ENCODE results near the gene NDUFAF5.

The NDUFAF5 gene

GRCh38 chr20:13858871-13859270 lies 74.0 kb downstream of the NDUFAF5 start:
- DNase-seq, result no peak
- Mint-ChIP-seq H3K4me1 (ENCODE audit: low read depth) (no peaks in the 10 kb centered on the region), H3K9me3 (no peaks in the 10 kb centered on the region), H3K27me3 (peaks cover 6% of the 10 kb centered on the region), H3K36me3 (ENCODE audit: low read depth) (no peaks in the 10 kb centered on the region), H3K27ac (no peak overlapping the region), H3K4me3 (no peak overlapping the region)

GRCh38 chr20:13862245-13862644 lies 77.4 kb downstream of the NDUFAF5 start:
- Mint-ChIP-seq H3K4me1 (ENCODE audit: low read depth) (no peaks in the 10 kb centered on the region), H3K4me3 (no peak overlapping the region), H3K27me3 (no peaks in the 10 kb centered on the region), H3K27ac (no peak overlapping the region), H3K36me3 (ENCODE audit: low read depth) (no peaks in the 10 kb centered on the region), H3K9me3 (no peaks in the 10 kb centered on the region)
- no peak for DNase-seq

- H3K4me3 Mint-ChIP-seq, result no peak overlapping the region
- no peak overlapping the region for H3K27ac Mint-ChIP-seq
- H3K27me3 Mint-ChIP-seq, result no peaks in the 10 kb centered on the region
- H3K9me3 Mint-ChIP-seq, result no peaks in the 10 kb centered on the region
- no peaks in the 10 kb centered on the region for H3K4me1 Mint-ChIP-seq (ENCODE audit: low read depth)
- DNase-seq, result no peak
- H3K36me3 Mint-ChIP-seq (ENCODE audit: low read depth), result no peaks in the 10 kb centered on the region
Observed at GRCh38 chr20:13863244-13863643, 78.4 kb downstream of the NDUFAF5 start.

GRCh38 chr20:13865156-13865555 lies 80.3 kb downstream of the NDUFAF5 start:
- no peaks in the 10 kb centered on the region for H3K4me1 Mint-ChIP-seq (ENCODE audit: low read depth)
- no peaks in the 10 kb centered on the region for H3K36me3 Mint-ChIP-seq (ENCODE audit: low read depth)
- H3K27ac Mint-ChIP-seq, result no peak overlapping the region
- H3K9me3 Mint-ChIP-seq, result no peaks in the 10 kb centered on the region
- no peak for DNase-seq
- H3K27me3 Mint-ChIP-seq, result no peaks in the 10 kb centered on the region
- no peak overlapping the region for H3K4me3 Mint-ChIP-seq

- no peaks in the 10 kb centered on the region for H3K36me3 Mint-ChIP-seq (ENCODE audit: low read depth)
- no peaks in the 10 kb centered on the region for H3K4me1 Mint-ChIP-seq (ENCODE audit: low read depth)
- no peak for DNase-seq
- H3K27ac Mint-ChIP-seq, result no peak overlapping the region
- H3K27me3 Mint-ChIP-seq, result no peaks in the 10 kb centered on the region
- no peak overlapping the region for H3K4me3 Mint-ChIP-seq
- H3K9me3 Mint-ChIP-seq, result no peaks in the 10 kb centered on the region
Observed at GRCh38 chr20:13865791-13866351, 81.0 kb downstream of the NDUFAF5 start.

GRCh38 chr20:13868331-13868730 lies 83.5 kb downstream of the NDUFAF5 start:
- H3K27ac Mint-ChIP-seq, result no peak overlapping the region

GRCh38 chr20:13870170-13870748 lies 85.4 kb downstream of the NDUFAF5 start:
- no peaks in the 10 kb centered on the region for H3K36me3 Mint-ChIP-seq (ENCODE audit: low read depth)
- no peaks in the 10 kb centered on the region for H3K4me1 Mint-ChIP-seq (ENCODE audit: low read depth)
- no peak for DNase-seq
- no peak overlapping the region for H3K4me3 Mint-ChIP-seq
- H3K27me3 Mint-ChIP-seq, result no peaks in the 10 kb centered on the region
- no peak overlapping the region for H3K27ac Mint-ChIP-seq
- no peaks in the 10 kb centered on the region for H3K9me3 Mint-ChIP-seq

More at GRCh38 chr20:13868331-13868730, 83.5 kb downstream of the NDUFAF5 start:
- Mint-ChIP-seq H3K27me3 (no peaks in the 10 kb centered on the region), H3K36me3 (ENCODE audit: low read depth) (no peaks in the 10 kb centered on the region), H3K9me3 (no peaks in the 10 kb centered on the region), H3K4me3 (no peak overlapping the region), H3K4me1 (ENCODE audit: low read depth) (no peaks in the 10 kb centered on the region)
- no peak for DNase-seq

All from activated T-cell treated with anti-CD3 and anti-CD28 coated beads, Interleukin-2, amount 50 U/mL, for 24 hours (primary cell).